Motor neuron (in vitro differentiated cells): ENCODE data around the gene PRKAG3. TPM values are rescaled to one million over a fixed set of nuclear protein-coding genes. Genes with fewer than 3 reads are reported as not detected.
A peak's percentile ranks its signal among the peaks of the same experiment; 100 is the strongest.

Source experiments
- ATAC-seq, 8 experiments: fragments of 200-7000 bp; cut with Tn5 transposase; replicated peaks in 6 of 8; 2 replicates each; pipeline ENCODE4 v1.8.0; 2021; ENCODE audit warnings: mild to moderate bottlenecking in 8 of 8, moderate library complexity in 8 of 8
- H3K27ac ChIP-seq, 2 donors: fragments of 250-450 bp; sonication (Bioruptor Pico); 2 replicates each; pipeline ENCODE4 v1.9.0; 2021; ENCODE audit warnings: antibody characterized with exemption in 2 of 2, mild to moderate bottlenecking in 2 of 2, moderate library complexity in 1 of 2
- H3K4me1 ChIP-seq, 2 donors: fragments of 250-450 bp; sonication (Bioruptor Pico); replicated peaks in 1 of 2; 2 replicates each; pipeline ENCODE4 v1.6.1; 2021; ENCODE audit warnings: antibody characterized with exemption in 2 of 2, mild to moderate bottlenecking in 2 of 2, moderate library complexity in 1 of 2
- H3K4me3 ChIP-seq, 5 donors: fragments of 250-450 bp; sonication (Bioruptor Pico); 2 replicates each; pipeline ENCODE4 v1.9.0; 2021; ENCODE audit warnings: antibody characterized with exemption in 5 of 5, mild to moderate bottlenecking in 5 of 5, moderate library complexity in 4 of 5
- WGBS, 10 experiments: fragments of 450-650 bp; shearing (Covaris generic); methylation state at CpG; one replicate each; pipeline ENCODE4 v1.0.0; 2022; 5-methylcytosine and 5-hydroxymethylcytosine counted together
- in situ Hi-C, 9 experiments: fragments of 400-800 bp; cut with MboI; loops; one replicate each; pipeline ENCODE4 v1.15.0; 2021; ENCODE audit warnings: low sequenced_read_pairs in 9 of 9, low pct_unique_long_range_greater_than_20kb in 2 of 9; ENCODE audit not compliant: unreplicated experiment in 9 of 9
- total RNA-seq, 8 experiments: library from RNA; unstranded; fragments of 300-600 nt; gene quantifications; 2 replicates each; pipeline versions ENCODE4 v1.2.3 to v1.2.4, GENCODE V29; 2022

Gene PRKAG3
- total RNA-seq, 8 experiments from 2014 or later, result 0.07 to 5.1 (median 0.56) TPM; not detected in 3

DNA sequence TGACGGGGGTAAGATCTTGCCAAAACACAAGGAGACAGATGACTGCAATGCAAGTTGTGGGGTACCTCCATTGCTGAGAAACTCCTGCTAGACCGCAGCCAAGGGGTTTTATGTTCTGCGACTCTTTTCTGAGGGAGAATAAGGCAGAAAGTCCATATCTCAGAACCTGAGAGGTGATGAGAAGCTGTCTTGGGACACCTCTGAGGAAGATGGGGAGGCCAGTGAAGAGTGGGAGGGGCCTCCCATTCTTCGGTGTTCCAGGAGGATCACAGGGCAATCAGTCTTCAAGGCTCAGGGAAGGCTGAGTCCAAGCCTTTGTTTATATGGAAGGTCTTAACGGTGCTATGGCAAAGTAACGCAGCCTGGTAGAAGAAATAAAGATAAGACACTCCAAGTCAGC lies 31.6 kb downstream of the PRKAG3 start:
- in situ Hi-C loops, result no loop called here
- WGBS, 10 experiments, result 58 to 100% (median 68%) methylated on average over 1 to 5 of the region's 6 CpGs; no CpG with 5 or more reads in 2 of the 10 experiments
- Histone ChIP-seq H3K4me3 (no peak overlapping the region), H3K4me1 (no peaks in the 10 kb centered on the region), H3K27ac (no peak overlapping the region)
- ATAC-seq, result no peak

DNA sequence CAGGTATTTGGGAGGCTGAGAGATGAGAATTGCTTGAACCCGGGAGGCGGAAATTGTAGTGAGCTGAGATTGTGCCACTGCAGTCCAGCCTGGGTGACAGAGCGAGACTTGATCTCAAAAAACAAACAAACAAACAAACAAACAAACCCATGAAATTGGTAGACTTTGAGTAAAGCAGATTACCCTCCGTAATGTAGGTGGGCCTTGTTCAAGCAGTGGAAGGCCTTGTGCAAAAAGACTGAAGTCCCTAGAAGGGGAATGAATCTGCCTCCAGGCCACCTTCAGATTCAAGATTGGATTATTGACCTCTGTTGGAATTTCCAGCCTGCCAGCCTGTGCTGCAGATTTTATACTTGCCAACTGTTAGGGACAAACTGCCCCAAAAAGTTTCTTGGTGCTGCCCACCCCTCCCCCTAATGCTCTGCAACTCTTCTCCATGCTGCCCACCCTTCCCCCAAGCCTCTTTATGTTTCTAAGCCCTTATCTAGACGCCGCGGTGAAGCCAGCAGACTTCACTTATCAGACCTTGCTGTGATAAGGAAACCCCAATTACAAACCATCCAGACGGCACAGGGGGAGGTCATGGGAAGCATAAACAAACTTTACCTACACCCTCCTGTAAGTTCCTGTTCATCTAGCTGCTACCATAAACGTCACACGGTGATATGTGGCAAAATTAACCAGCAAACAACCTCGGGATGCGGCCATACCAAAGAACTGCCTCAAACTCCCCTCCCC lies 32.7 kb downstream of the PRKAG3 start:
- no peaks in the 10 kb centered on the region for H3K4me1 ChIP-seq
- no peak overlapping the region for H3K27ac ChIP-seq
- in situ Hi-C loops, result no loop called here
- H3K4me3 ChIP-seq, result no peak overlapping the region
- ATAC-seq, result no peak
- WGBS, 10 experiments, result 66 to 97% (median 79%) methylated on average over 2 to 7 of the region's 12 CpGs; no CpG with 5 or more reads in 2 of the 10 experiments

DNA sequence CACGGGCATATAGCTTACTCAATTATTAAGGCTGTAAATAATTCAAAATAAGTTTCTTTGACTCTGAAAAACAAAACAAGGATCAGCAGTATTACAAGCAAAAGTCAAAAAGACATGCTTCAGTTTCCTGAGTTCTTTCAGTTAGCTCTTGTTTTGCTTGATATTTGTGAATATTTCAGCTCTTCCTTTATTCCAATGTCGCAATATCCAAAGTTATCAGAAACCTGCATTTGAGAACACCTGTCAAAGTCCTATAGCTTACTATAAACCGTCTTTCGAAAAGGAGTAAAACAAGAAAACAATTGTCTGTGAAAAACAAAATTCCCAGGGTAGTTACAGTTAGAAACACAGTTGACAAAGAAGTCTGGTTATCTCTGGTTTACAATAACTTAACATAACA lies 34.9 kb downstream of the PRKAG3 start:
- H3K27ac ChIP-seq, result no peak overlapping the region
- 53 to 100% (median 84%) methylated on average over 1 to 4 of the region's 4 CpGs for WGBS, 10 experiments
- in situ Hi-C loops, result no loop called here
- H3K4me3 ChIP-seq, result no peak overlapping the region
- no peaks in the 10 kb centered on the region for H3K4me1 ChIP-seq
- ATAC-seq, result no peak

DNA sequence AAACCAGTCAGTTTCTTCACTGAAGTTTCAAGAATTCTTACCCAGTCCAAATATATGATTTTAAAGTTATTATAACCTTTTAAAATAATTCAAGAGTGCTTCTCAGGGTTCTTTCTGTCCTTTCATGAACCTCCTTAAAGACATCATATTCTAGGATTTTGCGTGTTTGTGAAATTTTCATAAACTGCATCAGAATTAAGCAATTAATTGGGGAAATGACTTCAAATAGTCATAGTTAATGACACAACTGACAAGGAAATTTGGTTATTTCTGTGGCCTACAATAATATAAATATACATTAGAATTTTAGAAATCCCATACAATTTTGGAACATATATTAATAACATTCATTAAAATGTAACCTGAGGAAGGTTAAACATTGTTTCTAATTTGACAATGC lies 39.2 kb downstream of the PRKAG3 start:
- 83 to 100% (median 100%) methylated on average over 1 of the region's 1 CpG; no CpG with 5 or more reads in 2 of the 10 experiments for WGBS, 10 experiments
- H3K4me3 ChIP-seq, result no peak overlapping the region
- no peak overlapping the region for H3K27ac ChIP-seq
- in situ Hi-C loops, result no loop called here
- no peaks in the 10 kb centered on the region for H3K4me1 ChIP-seq
- ATAC-seq, result no peak

DNA sequence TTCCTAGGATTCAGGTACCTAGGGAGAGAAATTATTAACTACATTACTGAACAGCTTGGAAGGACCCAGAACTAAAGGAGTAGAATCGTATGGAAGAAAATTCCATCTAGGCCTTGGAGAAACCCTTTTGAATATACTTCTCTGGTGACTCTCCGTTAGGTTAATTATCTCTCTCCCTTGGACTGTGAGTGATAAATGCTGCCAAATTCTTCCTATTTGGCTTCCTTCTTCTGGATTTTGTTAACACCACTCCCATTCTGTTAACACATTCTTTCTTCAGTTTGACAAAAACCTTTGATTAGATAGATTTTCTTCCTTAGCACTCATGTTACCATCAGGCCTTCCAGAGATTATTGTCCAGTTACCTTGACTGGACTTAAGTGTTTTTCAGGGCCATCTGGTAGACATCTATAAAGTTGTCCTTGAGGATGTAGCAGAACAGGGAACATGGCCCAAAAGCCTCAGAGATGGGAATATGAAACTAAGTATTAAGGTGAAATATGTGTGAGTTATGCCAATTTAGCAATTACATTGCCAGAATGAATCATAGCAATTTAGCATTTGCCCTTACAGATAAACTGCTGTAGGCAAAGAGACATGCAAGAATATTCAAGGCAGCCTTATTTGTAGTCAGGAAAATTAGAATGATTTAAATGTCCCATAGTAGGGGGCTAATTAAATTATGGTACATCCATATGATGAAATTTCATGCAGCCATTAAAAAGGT lies 42.9 kb downstream of the PRKAG3 start:
- Histone ChIP-seq H3K4me3 (no peak overlapping the region), H3K27ac (no peak overlapping the region), H3K4me1 (no peaks in the 10 kb centered on the region)
- in situ Hi-C loops, result loop anchor here in 1 of 9 experiments (10.0 kb wide), 1 partner anchor 74 kb away; the partner anchor contains the start of gene TTLL4
- 38 to 100% (median 89%) methylated on average over 1 to 2 of the region's 2 CpGs; no CpG with 5 or more reads in 2 of the 10 experiments for WGBS, 10 experiments
- peak in 3 of 8 experiments; percentile 77 to 90 (median 87) for ATAC-seq

DNA sequence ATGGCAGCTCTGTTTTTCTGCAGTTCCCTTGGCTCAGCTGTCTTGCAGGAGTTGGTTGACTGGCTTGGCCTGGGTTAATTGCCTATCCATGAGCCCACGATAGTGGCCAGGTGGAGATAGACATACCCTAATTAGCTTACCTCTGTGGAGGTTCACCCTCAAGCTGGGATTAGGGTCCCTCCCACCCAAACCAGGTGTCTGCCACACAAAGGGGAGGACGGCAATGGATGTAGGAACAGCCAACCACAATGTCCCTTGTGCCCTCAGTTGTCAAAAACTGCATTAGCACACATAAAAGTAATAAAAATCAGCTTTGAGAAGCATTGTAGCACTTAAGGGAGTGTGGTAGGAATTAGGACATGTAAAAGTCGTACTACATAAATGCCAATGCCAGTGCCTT lies 45.5 kb downstream of the PRKAG3 start:
- 33 to 100% (median 67%) methylated on average over 1 to 3 of the region's 3 CpGs; no CpG with 5 or more reads in 3 of the 10 experiments for WGBS, 10 experiments
- ATAC-seq, result no peak
- H3K27ac ChIP-seq, result no peak overlapping the region
- H3K4me3 ChIP-seq, result no peak overlapping the region
- in situ Hi-C loops, result loop anchor here in 1 of 9 experiments (10.0 kb wide), 1 partner anchor 71 kb away; the partner anchor contains the start of gene TTLL4
- peaks cover 0 to 4% of the 10 kb centered on the region in 2 donors for H3K4me1 ChIP-seq

DNA sequence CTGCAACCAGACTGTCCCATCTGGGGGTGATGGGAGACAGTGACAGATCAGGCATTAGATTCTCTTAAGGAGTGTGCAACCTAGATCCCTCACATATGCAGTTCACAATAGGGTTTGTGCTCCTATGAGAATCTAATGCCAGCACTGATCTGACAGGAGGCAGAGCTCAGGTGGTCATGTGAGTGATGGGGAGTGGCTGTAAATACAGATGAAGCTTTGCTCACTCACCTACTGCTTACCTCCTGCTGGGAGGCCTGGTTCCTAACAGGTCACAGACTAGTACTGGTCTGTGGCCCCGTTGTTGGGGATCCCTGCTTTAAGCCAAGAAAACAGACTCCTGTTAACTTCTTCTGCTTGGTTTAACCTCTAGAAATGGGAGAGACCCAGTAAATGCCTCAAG lies 46.5 kb downstream of the PRKAG3 start:
- no peak for ATAC-seq
- H3K27ac ChIP-seq, result no peak overlapping the region
- peaks cover 0 to 4% of the 10 kb centered on the region in 2 donors for H3K4me1 ChIP-seq
- in situ Hi-C loops, result loop anchor here in 1 of 9 experiments (10.0 kb wide), 1 partner anchor 70 kb away; the partner anchor contains the start of gene TTLL4
- WGBS, 10 experiments, result 60 to 100% (median 83%) methylated on average over 1 of the region's 1 CpG; no CpG with 5 or more reads in 7 of the 10 experiments
- H3K4me3 ChIP-seq, result no peak overlapping the region

DNA sequence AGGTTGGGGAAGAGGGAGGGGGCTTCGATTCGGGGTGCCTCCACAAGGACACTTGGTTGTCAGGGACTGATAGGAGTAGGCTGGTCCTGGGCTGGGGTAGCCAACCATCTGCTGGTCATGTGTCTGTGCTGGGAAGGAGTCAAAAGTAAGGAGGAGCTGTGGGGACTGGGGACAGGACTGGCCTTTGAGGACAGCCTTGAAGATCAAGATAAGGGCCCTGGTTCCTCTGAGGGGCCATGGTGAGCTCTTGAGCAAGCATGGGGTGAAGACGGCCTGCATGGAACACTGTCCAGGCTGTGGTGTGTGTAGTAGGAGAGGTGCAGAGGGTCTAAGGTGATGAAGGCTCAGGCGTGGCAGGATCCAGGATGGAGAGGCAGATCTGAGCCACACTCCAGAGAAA lies 47.9 kb downstream of the PRKAG3 start:
- in situ Hi-C loops, result loop anchor here in 1 of 9 experiments (10.0 kb wide), 1 partner anchor 69 kb away; the partner anchor contains the start of gene TTLL4
- ATAC-seq, result no peak
- Histone ChIP-seq H3K4me3 (no peak overlapping the region), H3K27ac (no peak overlapping the region), H3K4me1 (peaks cover 0 to 4% of the 10 kb centered on the region in 2 donors)
- WGBS, 10 experiments, result 50 to 100% (median 88%) methylated on average over 1 to 2 of the region's 4 CpGs; no CpG with 5 or more reads in 5 of the 10 experiments

DNA sequence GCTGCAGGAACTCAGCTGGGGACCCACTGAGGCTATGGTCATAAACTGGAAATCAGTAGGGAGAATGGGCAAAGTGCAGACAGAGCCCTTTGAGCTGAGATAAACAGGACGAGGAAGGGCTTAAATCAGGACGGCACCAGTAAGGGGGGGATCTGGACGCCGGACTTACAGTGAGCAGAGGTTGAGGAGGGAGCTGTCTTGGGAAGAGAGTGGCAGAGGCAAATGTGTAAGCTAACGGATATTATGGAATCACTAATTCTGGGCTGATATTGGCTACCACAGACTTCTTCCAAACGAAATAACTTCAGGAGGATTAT lies 49.1 kb downstream of the PRKAG3 start:
- no peak overlapping the region for H3K27ac ChIP-seq
- 31 to 70% (median 50%) methylated on average over 1 to 6 of the region's 6 CpGs; no CpG with 5 or more reads in 3 of the 10 experiments for WGBS, 10 experiments
- H3K4me1 ChIP-seq, result peaks cover 0 to 4% of the 10 kb centered on the region in 2 donors
- H3K4me3 ChIP-seq, result peak overlapping the region in 4 of 5 donors; percentile 29 to 45 (median 36)
- in situ Hi-C loops, result loop anchor here in 1 of 9 experiments (10.0 kb wide), 1 partner anchor 68 kb away; the partner anchor contains the start of gene TTLL4
- ATAC-seq, result peak in 7 of 8 experiments; percentile 1 to 21 (median 8)

DNA sequence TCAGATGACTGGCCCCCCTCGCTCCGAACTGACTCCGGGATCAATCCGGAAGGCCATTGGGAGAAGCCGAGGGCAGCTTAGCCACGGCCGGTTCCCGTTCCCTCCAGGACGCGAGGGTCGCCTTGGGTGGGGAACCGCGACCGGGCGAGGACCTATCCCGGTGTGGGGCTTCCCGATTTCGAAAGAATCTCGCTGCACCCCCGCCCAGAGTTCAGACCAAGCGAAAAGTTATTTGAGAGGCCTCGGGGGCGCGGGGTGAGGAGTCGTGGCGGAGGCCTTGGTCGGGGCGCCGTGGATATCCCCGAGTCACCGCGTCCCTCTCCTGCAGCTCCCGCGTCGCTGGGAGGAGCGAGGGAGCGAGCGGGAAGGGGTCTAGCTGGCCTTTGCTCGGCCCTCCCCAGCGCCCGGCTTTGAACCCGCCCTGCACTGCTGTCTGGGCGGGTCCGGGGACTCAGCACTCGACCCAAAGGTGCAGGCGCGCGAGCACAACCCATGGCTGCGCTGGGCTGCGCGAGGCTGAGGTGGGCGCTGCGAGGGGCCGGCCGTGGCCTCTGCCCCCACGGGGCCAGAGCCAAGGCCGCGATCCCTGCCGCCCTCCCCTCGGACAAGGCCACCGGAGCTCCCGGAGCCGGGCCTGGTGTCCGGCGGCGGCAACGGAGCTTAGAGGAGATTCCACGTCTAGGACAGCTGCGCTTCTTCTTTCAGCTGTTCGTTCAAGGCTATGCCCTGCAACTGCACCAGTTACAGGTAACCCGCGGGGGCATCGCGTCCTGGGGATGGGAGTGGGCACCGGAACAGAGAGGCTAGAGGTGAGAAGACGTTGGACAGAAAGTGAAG lies 49.7 kb downstream of the PRKAG3 start, which contains the start of gene CYP27A1:
Gene CYP27A1 (plus strand): TSS at position 457 of the 837 bp plus-strand sequence. CDS start 36 bp downstream, at position 493.
- peak; percentile 68 to 91 (median 78) for ATAC-seq
- H3K27ac ChIP-seq, result no peak within 1 kb of the TSS
- H3K4me1 ChIP-seq, result peaks cover 0 to 4% of the 10 kb centered on the region in 2 donors
- in situ Hi-C loops, result loop anchor here in 1 of 9 experiments (10.0 kb wide), 1 partner anchor 67 kb away; the partner anchor contains the start of gene TTLL4
- peak within 1 kb of the TSS; percentile 23 to 45 (median 29) for H3K4me3 ChIP-seq
- 0 to 9% (median 7%) methylated on average over 3 to 28 of the region's 76 CpGs; no CpG with 5 or more reads in 4 of the 10 experiments for WGBS, 10 experiments

DNA sequence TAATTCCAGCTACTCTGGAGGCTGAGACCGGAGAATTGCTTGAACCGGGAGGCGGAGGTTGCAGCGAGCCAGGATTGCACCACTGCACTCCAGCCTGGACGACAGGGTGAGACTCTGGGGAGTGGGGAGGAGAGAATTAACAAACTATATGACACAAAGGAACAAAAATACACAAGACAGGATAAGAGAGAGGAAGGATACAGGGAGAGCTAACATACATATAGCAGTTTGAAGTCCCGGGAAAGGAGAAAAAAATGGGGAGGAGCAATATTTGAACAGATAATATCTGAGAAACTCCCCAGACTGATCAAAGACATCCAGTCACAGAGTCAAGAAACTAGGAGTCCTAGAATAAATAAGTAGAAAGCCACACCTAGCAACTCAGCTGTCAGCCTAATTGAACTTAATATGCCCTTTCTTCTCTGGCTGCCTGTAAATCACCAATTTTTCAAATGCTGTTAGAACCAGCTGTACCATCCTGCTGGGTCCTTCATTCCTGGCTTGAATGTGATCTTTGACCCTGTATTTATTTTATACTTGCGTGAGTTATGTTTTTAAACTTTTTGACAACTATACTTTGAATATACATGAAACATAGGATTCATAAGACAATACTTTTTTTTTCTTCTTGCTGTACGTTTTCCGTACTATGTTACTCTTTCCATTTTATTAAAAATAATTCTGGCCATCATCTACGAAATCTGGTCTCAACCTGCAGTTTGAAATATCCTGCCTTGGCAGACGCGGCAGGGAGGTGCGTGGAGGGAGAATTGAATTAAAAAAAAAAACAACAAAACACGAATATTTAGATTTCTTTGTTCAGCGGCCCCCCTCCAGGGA lies 50.5 kb downstream of the PRKAG3 start:
- no peak overlapping the region for H3K27ac ChIP-seq
- in situ Hi-C loops, result loop anchor here in 1 of 9 experiments (10.0 kb wide), 1 partner anchor 66 kb away; the partner anchor contains the start of gene TTLL4
- peaks cover 0 to 4% of the 10 kb centered on the region in 2 donors for H3K4me1 ChIP-seq
- peak in 3 of 8 experiments; percentile 69 to 76 (median 71) for ATAC-seq
- WGBS, 10 experiments, result 8 to 75% (median 26%) methylated on average over 2 to 15 of the region's 15 CpGs
- peak overlapping the region; percentile 23 to 45 (median 29) for H3K4me3 ChIP-seq
